ENCODE measurements around the gene VAV2. TPM values are rescaled to one million over a fixed set of nuclear protein-coding genes. Genes with fewer than 3 reads are reported as not detected.

Gene VAV2
- polyA plus RNA-seq, 12 donors: 12.0 to 16.6 (median 15.0) TPM; not detected in 1

DNA sequence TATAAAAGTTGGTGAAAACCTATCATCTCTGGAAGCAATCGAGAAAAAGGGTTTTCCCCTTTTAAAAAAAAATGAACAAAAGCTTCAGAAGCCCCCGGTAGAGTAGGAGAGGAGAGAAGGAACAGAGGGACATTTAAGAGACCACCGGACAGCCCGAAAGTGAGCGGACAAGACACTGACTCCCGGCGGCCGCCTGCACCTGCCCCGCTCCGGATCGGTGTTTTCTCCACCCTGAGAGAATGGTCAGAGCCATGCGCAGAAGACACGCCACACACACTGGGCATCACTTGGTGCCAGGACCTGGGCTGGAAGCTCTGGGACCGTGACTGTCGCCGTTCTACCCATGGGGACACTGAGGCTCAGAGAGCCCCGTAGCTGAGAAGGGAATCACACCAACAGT, 192.4 kb downstream of the VAV2 start:
- DNase-seq: no peak

DNA sequence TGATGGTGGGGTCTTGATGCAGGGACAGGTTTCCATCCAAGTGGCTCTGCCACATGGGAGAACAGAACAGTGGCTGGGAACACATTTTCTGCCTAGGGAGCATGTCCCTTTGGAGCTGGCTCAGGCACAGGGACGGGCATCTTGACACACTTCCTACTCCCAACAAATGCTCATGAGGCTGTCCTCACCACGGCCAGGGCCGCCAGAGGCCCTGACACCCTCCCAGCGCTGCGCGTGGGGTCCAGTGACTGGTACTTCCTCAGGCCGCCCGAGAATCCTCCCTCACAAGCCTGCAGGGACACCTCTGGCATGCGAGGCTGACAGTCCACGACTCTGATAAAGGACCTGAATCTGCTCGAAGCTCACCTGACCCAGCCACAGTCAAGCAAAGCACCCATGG, 193.0 kb downstream of the VAV2 start:
- no peak for DNase-seq

DNA sequence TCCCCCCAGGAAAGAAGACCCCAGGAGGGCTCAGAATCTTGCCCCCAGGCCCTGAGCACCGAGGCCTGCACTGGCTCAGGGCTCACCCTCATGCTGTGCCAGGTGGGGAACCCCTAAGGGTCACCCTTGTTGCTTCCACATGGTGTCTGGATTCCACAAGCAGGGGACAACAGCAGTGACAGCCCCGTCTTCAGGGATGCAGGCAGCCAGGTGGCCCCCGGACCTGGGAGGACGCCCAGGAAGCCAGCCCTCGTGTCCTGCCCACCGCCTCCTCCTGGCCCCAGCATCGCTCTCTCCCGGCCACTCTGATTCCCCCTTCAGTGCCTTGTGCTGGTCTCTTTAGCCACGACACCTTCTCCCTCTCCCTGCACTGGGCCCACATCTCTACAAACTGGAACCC, 194.0 kb downstream of the VAV2 start:
- DNase-seq: no peak

DNA sequence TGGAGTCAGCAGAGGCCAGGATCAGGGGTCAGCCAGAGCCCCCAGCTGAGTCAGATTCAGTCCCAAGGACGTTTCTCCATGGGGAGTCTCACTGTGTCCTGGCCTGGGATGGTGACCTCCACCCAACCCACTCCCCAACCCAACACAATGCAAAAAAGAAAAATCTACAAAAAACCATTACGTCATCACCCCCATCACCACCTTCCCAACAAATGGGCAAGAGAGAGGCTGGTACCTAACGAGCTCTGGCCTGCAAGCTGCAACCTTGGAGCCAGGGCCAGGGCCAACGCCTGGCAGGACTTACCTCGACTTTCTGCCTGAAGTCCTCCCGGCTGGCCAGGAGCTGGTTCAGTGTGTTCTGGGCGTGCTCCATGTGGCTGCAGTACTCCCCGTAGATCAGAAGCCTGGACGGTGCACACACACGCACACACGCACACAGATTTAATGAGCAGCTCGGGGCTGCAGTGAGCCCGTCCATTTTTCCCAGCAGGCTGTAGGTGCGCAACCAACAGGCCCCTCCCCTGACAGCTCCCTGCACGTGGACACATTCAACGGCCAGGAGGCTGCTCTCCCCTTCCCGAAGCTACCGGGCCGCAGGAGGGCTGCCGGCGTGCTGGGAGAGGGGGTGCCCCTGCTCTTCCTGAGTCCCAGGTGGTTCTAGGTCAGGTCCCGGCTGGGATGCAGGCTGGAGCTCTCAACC, 194.6 kb downstream of the VAV2 start:
- no peak for DNase-seq

DNA sequence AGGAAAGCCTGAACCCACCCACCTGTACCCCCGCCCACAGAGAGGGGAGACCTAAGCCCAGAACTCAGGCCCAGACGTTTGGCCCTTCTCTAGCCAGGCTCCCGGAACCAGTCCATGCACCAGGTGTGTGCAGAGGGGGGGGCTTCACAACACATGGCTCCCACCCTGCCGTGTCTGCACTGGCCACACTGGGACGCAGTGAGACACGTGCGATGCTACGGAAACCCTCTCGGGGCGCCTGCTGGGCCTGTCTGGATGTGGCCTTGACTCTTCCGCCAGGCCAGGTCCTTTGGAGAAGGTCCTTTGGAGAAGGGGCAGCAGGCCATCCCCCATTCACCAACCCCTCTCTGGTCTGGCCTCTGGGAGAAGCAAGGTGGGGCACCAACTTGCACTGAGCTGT, 195.6 kb downstream of the VAV2 start:
- no peak for DNase-seq

DNA sequence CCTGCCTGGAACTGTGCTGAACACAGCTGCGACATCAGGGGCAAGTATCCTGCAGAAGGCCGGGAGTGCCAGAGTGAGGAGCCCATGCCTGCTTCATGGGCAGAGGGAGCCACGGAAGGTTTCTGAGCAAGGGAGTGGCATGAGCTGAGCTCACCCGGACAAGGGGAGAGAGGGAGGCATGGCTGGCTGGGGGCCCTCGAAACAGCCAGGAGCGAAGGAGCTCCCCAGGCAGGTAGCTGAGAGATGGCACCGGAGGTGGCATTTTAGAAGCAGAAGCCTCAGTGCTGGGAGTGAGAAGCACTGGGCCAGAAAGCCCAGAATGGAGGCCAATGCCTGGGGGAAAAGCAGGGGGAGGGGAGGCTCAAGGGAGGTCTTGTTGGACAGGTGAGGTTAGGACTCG, 197.1 kb downstream of the VAV2 start:
- DNase-seq: no peak

DNA sequence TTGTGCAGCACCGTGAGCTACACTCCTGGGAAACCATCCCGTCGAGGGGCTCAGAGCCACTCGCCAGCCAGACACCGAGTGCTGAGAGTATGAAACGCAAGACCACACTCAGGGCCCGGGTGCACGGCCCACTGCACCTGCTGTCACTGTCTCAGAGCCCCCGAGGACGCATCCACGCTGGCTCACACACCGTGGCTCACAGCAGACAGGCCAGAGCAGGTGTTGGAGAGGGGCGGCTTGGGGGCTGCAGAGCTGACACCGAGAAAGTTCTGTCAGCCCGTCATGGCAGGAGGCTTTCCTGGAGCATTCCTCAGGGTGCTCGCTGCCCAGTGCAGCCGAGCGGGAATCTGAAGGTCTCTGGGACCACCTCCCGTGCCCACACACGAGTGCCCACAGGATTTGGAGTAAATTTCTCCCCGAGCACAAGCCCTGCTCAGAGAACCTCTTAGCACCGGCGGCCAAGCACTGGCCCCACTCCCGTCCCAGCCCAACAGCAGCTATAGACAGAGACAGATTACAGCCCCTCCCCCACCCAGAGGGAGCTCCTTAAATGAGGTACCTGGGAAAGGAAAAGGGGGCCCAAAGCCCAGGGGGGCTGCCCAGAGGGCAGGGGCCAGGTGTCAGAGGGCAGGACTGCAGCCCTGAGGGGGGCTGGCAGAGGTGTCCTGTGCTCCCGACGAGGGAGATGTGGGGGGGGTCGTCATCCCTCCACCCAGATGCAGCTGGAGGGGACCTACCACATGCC, 197.9 kb downstream of the VAV2 start:
- DNase-seq: no peak

DNA sequence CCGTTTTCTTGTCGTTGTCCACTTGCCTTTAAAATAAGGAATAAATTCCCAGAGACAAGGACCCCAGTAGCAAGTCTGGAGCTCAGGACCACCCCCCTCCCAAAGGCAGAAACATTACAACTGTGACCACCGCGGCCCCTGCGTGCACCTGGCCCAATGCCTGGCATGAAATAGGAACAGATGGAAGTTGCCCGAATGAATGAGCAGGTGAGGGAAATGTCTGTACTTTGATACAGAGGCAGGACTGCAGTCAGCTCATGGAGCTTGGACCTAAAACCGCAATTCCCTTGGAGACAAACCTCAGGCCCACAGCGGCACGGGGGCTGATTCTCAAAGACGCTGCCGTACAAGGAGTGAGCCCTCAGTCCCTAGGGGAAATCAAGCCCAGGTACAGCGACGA, 198.7 kb downstream of the VAV2 start:
- no peak for DNase-seq

DNA sequence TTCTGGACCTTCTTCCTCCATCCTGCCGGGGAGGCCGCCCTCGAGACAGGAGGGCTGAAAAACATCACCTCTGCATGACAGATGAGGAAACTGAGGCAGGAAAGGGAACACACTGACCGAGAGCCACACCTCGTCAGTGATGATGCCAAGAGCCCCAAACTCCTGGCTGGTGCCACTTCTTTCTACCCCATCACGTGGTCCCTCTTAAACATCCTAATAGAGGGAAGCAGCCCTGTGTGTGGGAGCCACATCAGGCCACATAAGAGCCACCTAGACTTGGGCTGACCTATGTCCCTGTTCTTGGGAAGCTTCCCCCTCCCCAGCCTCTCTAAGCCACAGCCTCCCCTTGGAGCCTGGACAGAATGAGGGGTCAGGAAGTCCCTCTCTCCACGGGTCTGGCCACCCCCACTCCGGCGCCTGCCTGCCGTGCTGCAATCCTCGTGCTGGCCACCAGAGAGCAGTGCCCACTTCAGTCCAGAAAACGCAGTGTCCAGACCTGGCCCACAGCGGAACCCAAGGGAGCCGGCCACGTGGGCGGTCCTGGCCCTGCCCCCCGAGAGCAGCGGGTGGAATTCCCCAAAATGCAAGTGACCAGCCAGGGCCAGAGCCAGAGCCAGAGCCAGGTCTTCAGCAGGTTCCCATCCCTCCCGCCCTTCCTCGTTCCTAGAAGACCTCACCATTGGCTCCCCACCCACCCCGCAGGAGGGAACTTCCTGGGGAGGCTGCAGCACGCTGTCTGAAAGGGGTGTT, 199.2 kb downstream of the VAV2 start:
- peak; percentile 78 for DNase-seq

DNA sequence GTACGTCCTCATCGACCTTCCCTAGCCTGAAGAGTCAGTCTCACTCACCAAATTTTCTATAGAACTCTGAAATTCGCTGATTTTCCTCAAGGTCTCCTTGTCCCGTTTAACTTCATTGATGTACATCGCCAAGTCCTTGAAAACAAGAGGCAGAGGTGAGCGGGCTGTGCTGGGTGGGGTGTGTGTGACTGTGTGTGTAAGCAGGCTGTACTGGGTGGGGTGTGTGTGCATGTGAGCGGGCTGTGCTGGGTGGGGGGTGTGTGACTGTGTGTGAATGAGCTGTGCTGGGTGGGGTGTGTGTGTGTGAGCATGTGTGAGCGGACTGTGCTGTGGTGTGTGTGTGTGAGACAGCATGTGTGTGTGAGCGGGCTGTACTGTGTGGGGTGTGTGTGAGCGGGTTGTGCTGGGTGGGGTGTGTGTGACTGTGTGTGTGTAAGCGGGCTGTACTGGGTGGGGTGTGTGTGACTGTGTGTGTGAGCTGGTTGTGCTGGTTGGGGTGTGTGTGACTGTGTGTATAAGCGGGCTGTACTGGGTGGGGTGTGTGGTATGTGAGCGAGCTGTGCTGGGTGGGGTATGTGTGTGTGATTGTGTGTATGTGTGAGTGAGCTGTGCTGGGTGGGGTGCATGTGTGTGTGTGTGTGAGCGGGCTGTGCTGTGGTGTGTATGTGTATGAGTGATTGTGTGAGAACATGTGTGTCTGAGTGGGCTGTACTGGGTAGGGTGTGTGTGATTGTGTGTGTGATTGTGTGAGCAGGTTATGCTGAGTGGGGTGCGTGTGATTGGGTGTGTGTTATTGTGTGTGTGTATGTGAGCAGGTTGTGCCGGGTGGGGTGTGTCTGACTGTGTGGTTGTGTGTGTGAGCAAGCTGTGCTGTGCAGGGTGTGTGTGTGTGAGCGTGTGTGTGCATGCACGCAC, 200.1 kb downstream of the VAV2 start:
- no peak for DNase-seq

DNA sequence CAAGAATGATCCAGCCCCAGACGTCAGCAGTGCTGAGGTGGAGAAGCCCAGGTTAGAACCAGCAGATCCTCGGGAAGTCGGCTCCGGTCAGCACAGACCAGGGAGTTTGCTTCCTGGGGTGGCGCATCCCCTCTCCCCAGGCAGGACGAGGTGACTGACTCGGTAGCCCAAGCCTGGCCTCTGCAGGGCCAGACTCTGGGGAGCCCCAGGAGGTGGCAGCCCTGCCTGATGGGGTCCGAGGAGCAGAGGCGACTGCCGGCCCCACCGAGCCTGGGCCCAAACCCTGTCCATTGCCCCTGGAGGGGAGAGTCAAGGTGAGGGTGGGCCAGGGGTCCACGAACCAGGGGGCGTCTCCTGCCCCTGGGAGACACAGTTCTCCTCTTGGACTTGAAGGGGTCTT, 201.1 kb downstream of the VAV2 start:
- no peak for DNase-seq

DNA sequence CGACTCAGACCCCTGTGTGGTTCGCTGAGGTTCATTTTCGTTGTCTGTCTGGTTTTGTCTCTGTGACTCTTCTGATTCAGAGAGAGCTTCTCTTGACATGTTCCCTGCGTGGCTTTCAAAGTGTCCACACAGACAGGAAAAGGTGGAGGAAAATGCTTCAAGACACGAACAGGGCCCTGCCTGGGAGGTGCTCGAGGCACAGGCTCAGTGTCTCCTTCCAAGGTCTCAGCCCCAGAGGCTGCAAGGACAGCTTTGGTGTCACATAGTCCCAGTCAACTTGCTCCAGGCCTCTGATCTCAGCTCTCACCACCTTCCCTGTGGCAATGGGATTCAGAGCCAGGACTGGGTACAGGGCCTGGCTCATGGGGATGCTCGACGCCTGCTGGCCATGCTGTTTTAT, 202.3 kb downstream of the VAV2 start:
- no peak for DNase-seq

DNA sequence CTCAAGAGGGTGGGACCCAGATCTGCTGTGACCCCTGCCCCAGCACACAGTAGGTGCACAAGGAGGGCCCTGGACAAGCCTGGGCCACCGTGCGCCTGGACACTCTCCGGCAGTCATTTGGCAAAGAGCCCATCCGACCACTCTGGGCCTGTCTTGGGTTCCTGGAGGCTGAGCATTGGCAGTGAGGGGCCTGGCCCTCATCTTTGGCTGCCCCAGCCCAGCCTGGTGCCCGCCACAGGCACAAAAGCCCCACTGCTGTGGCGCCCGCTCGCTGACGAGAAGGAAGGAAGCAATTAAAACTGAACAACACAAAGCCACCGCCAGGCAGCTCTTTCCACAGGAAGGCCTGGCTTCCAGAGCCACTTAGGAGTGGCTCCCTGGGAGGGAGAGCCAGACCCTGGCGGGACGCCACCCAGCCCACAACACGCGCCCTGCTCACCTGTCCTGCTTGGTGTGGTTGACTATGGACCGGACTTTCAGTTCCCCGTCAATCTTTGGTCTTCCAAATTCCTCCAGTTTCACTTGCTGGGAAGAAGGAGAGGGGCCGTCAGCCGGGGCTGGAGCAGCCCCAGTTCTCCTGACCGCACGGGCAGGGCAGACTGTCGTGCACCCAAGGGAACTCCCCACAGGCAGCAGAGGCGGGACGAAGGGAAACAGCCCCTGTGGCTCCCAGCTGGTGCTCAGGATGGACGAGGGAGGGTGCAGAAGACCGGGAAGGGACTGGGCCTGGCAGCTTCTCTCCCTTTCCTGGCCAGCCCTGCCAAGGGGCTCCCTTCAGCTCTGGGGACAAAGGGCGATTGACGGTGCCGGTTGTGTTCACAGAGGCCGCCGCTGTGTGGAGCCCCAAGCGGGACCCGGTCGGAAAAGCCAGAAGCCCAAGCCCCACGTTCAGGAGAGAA, 203.1 kb downstream of the VAV2 start:
- DNase-seq: no peak

DNA sequence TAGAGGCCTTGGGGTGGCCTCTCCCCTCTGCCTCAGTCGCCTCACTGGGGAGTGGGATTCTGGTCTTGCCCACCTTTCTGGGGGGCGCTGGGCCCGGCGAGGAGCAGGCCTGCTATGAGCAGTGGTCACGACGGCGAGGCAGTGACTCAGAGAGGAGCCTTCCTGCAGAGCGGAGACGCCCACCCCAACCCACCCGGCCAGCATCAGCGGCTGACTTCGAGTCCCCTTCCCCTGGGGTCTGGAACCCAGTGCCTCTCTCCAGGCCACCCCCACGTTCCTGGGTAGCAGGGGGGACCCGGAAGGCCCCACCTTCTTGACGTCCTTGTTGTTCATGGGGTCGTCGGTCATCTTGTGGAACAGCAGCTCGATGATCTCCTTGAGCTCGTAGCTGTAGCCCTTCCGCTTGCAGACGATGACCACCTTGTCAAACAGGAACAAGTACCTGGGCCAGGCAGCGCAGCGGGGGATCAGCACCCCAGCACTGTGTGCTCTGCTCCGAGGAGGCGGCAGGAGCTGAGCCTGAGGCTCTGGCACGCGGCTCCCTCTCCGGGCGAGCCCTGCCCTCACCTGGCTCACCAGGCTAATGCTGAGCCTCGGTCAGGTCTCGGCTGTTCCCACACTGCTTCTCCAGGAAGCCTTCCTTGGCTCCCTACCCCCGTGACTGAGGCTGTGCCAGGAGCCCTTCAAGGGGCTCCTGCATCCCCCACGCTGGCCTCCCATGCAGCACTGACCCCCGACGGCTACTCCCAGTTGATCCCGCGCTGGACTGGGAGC, 203.9 kb downstream of the VAV2 start:
- DNase-seq: no peak

DNA sequence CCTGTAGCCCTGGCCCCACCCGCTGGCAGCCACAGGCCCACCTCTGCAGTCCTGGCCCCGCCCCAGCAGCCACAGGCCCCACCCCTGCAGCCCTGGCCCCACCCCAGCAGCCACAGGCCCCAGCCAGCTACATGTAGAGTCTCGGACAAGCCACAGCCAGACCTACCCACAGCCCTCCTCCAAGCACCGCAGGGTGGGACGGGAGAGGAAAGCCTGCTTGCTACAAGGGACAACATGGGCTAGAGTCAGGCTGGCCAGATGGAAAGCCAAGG, 204.4 kb downstream of the VAV2 start:
- no peak for DNase-seq

DNA sequence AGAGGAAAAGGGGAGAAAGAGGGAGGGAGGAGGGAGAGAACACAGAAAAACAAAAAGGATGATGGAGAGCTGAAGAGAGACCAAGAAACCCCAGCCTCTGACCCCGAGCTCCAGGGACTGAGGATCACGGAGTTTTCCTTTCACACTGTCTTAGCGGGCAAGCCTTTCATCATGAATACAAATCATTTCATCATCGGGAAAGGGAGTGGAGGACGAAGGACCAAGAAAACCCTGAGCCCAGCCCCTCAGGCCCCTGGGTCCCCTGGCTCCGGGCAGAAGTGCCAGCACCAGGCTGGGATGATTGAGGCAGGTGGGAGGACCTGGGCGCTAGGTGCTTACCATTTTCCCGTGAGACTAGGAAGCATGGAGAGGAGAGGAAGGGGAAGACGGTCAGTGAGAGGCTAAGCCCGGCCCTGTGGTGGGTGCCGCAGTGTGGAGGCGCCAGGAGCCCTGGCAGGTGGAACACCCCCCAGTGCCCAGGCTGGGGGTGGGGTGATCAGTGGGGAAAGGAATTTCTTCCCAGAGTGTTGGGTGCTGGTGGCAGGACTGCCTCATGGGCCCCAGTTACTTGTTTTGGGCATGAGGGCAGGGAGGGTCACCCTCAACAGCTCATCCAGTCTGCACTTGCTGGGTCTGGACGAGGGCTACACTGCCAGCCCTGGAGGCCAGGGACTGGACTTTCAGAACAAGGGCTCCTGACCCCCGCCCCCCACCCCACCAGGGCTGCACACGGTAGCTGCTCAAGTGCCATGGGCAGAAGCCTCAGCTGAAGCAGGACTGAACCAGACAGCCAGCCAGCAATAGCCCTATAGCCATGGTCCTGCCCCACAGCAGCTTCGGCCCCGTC, 205.0 kb downstream of the VAV2 start:
- DNase-seq: no peak

DNA sequence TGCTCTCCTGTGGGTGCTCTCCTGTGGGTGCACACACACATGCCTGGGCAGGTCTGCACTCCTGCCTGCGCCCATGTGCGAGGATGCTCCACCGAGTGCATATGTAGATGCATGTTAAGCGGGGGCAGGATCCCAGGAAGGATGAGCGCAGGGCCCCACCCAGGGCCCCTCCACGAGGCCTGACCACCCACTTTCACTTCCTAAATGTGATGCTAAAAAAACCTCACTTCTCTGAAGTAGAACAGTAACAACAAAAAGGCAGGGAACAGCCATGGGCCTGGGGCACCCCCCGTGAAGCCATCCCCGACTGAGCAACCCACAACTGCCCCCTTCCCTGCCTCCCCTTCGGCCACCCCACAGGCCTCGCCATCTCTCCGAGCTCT, 205.8 kb downstream of the VAV2 start:
- DNase-seq: no peak

DNA sequence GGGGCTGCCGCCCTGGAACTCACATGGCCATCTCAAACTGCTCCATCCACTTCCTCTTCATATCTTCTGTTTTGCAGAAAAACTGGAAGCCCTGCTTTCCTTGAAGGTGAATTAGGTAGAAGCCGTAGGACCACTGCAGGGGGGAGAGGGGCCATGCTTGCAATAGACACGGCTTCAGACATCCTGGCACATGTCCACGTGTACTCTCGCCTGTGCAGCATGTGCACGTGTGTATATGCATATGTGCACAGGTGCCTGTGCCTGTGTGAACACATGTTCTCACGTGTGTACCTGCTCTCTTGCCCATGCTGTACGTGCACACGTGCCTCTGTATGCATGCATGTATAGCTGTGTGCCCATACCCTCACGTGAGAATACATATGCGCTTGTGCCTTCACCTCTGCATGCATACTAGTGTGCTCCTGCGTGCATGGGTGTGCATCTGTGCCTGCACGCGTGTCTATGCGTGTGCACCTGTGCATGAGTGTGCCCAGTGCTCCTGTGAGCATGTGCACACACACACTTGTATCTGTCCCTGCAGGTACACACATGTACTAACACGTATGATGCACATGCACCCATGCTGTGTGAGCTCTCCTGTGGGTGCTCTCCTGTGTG, 206.3 kb downstream of the VAV2 start:
- no peak for DNase-seq
